ENCODE results near the gene PKD1. TPM values are rescaled to one million over a fixed set of nuclear protein-coding genes. Genes with fewer than 3 reads are reported as not detected.

PKD1 gene
- total RNA-seq, 1 experiment from 2014 or later = 82.0 TPM

DNA sequence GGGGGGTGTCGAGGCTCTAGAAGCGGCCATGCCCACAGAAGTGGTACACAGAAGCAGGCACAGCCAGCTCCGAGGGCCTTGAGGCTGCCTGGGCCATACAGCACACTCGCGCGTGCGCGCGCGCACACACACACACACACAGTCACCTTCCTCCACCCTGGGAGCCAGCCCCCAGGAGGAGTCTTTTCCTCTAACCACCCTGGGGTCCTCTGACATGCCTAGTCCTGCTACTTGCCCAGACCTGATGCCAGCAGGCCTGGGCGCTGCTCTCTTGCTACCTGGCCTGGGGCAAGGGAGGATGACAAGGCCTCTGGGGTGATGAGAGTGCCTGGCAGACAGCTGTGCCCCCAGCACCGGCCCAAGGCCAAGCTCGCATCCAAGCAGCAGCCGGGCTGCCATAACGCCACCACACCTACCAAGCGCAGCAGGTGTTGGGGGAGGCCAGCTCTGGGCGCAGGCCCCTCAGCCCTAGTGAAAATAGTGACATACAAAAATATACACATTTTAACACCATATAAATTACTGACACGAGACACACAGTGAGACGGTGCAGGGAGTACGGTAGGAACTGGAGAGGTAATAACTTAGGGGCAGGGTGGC is 46.8 kb downstream of the PKD1 start:
- Mint-ChIP-seq H3K4me3 (ENCODE audit: low read depth, unreplicated experiment) (peak overlapping the region; percentile 14), H3K36me3 (ENCODE audit: insufficient read depth, unreplicated experiment) (peaks cover 62% of the 10 kb centered on the region), H3K27me3 (ENCODE audit: unreplicated experiment) (no peaks in the 10 kb centered on the region), H3K27ac (ENCODE audit: unreplicated experiment) (no peak overlapping the region), H3K4me1 (ENCODE audit: low read depth, unreplicated experiment) (no peaks in the 10 kb centered on the region), H3K9me3 (ENCODE audit: low read depth, unreplicated experiment) (no peaks in the 10 kb centered on the region)
- intact Hi-C loops (cut with micrococcal nuclease; ENCODE audit: unreplicated experiment) = no loop called here
- TF ChIP-seq, protein P1, sequence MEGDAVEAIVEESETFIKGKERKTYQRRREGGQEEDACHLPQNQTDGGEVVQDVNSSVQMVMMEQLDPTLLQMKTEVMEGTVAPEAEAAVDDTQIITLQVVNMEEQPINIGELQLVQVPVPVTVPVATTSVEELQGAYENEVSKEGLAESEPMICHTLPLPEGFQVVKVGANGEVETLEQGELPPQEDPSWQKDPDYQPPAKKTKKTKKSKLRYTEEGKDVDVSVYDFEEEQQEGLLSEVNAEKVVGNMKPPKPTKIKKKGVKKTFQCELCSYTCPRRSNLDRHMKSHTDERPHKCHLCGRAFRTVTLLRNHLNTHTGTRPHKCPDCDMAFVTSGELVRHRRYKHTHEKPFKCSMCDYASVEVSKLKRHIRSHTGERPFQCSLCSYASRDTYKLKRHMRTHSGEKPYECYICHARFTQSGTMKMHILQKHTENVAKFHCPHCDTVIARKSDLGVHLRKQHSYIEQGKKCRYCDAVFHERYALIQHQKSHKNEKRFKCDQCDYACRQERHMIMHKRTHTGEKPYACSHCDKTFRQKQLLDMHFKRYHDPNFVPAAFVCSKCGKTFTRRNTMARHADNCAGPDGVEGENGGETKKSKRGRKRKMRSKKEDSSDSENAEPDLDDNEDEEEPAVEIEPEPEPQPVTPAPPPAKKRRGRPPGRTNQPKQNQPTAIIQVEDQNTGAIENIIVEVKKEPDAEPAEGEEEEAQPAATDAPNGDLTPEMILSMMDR (IDR thresholded peaks at IDR 0.05; ENCODE audit: unreplicated experiment) = no peak
- no peak for DNase-seq
- no TSS peak for BruUV-seq (replicated peaks)
- CTCF ChIA-PET = no interaction called here

GRCh38 chr16:2087748-2088631 is 47.7 kb downstream of the PKD1 start:
- Mint-ChIP-seq H3K36me3 (ENCODE audit: insufficient read depth, unreplicated experiment) (peaks cover 63% of the 10 kb centered on the region), H3K27me3 (ENCODE audit: unreplicated experiment) (no peaks in the 10 kb centered on the region), H3K4me1 (ENCODE audit: low read depth, unreplicated experiment) (no peaks in the 10 kb centered on the region), H3K4me3 (ENCODE audit: low read depth, unreplicated experiment) (peak overlapping the region; percentile 14), H3K27ac (ENCODE audit: unreplicated experiment) (no peak overlapping the region), H3K9me3 (ENCODE audit: low read depth, unreplicated experiment) (no peaks in the 10 kb centered on the region)
- BruUV-seq (replicated peaks) = no TSS peak
- DNase-seq = no peak
- TF ChIP-seq, protein P1 (IDR thresholded peaks at IDR 0.05; ENCODE audit: unreplicated experiment) = no peak
- CTCF ChIA-PET = no interaction called here
- intact Hi-C loops (cut with micrococcal nuclease; ENCODE audit: unreplicated experiment) = no loop called here

GRCh38 chr16:2086812-2087747 is 48.6 kb downstream of the PKD1 start:
- Mint-ChIP-seq H3K27me3 (ENCODE audit: unreplicated experiment) (no peaks in the 10 kb centered on the region), H3K4me1 (ENCODE audit: low read depth, unreplicated experiment) (no peaks in the 10 kb centered on the region), H3K27ac (ENCODE audit: unreplicated experiment) (no peak overlapping the region), H3K4me3 (ENCODE audit: low read depth, unreplicated experiment) (no peak overlapping the region), H3K36me3 (ENCODE audit: insufficient read depth, unreplicated experiment) (peaks cover 66% of the 10 kb centered on the region), H3K9me3 (ENCODE audit: low read depth, unreplicated experiment) (no peaks in the 10 kb centered on the region)
- intact Hi-C loops (cut with micrococcal nuclease; ENCODE audit: unreplicated experiment) = no loop called here
- BruUV-seq (replicated peaks) = no TSS peak
- TF ChIP-seq, protein P1 (IDR thresholded peaks at IDR 0.05; ENCODE audit: unreplicated experiment) = no peak
- DNase-seq = no peak
- CTCF ChIA-PET = no interaction called here

DNA sequence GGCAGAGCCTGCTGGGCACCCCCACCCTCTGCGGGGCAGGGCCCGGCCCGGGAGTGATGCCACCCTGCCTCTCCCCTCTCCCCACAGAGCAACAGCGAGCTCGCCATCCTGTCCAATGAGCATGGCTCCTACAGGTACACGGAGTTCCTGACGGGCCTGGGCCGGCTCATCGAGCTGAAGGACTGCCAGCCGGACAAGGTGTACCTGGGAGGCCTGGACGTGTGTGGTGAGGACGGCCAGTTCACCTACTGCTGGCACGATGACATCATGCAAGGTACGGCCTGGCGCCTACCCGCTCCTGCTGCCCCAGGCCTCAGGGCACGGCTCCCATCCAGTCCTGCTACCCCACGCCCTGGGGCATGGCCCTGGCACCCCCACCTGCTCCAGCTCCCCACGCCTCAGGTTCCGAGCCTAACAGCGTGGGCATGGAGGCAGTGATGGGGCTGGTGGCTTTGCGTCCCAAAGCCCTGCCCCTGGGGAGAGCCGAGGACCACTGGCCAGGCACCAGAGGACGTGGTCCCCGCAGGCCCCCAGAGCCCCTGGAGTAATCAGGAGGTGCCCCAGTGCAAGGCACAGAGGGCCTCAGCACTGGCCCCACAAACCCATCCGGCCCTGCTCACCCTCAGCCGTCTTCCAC is 49.5 kb downstream of the PKD1 start:
- Mint-ChIP-seq H3K36me3 (ENCODE audit: insufficient read depth, unreplicated experiment) (peaks cover 66% of the 10 kb centered on the region), H3K27me3 (ENCODE audit: unreplicated experiment) (no peaks in the 10 kb centered on the region), H3K9me3 (ENCODE audit: low read depth, unreplicated experiment) (no peaks in the 10 kb centered on the region), H3K4me3 (ENCODE audit: low read depth, unreplicated experiment) (no peak overlapping the region), H3K27ac (ENCODE audit: unreplicated experiment) (no peak overlapping the region), H3K4me1 (ENCODE audit: low read depth, unreplicated experiment) (no peaks in the 10 kb centered on the region)
- intact Hi-C loops (cut with micrococcal nuclease; ENCODE audit: unreplicated experiment) = no loop called here
- CTCF ChIA-PET = no interaction called here
- no peak for DNase-seq
- BruUV-seq (replicated peaks) = no TSS peak
- TF ChIP-seq, protein P1 (IDR thresholded peaks at IDR 0.05; ENCODE audit: unreplicated experiment) = no peak
